ENCODE measurements around the gene BCL2A1. TPM values are rescaled to one million over a fixed set of nuclear protein-coding genes. Genes with fewer than 3 reads are reported as not detected.

BCL2A1 gene
- 0.92 TPM for polyA plus RNA-seq (2012; ENCODE audit: insufficient read length, low read depth)

DNA sequence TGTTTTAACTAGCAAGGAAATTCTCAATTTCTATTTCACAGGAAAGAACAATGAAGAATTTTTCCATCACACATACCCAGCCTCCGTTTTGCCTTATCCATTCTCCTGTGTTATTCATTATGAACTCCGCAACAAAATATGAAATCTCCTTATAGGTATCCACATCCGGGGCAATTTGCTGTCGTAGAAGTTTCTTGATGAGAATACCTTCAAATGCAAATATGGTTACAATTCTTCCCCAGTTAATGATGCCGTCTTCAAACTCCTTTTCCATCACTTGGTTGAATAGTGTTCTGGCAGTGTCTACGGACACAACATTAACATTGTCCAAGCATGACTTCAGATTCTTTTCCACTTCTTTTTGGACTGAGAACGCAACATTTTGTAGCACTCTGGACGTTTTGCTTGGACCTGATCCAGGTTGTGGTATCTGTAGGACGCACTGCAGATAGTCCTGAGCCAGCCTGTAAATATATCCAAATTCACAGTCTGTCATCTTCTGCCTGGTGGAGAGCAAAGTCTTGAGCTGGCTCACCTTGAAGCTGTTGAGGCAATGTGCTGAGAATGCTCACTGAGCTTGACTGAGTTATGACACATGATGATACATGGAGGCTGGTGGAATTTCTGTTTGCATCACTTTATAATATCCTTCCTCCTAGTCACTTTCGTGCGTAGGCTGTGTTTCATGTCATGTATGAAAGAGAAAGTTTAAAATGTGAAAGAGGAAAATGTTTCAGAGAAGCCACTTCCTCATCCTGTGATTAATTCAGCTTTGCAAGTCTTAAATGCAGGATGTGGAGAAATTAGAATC is at the start of gene BCL2A1:
TSS of gene BCL2A1 (minus strand) at position 573 of the 811 bp plus-strand sequence. CDS start at position 496, 77 bp downstream.
- TF ChIP-seq, protein P1, sequence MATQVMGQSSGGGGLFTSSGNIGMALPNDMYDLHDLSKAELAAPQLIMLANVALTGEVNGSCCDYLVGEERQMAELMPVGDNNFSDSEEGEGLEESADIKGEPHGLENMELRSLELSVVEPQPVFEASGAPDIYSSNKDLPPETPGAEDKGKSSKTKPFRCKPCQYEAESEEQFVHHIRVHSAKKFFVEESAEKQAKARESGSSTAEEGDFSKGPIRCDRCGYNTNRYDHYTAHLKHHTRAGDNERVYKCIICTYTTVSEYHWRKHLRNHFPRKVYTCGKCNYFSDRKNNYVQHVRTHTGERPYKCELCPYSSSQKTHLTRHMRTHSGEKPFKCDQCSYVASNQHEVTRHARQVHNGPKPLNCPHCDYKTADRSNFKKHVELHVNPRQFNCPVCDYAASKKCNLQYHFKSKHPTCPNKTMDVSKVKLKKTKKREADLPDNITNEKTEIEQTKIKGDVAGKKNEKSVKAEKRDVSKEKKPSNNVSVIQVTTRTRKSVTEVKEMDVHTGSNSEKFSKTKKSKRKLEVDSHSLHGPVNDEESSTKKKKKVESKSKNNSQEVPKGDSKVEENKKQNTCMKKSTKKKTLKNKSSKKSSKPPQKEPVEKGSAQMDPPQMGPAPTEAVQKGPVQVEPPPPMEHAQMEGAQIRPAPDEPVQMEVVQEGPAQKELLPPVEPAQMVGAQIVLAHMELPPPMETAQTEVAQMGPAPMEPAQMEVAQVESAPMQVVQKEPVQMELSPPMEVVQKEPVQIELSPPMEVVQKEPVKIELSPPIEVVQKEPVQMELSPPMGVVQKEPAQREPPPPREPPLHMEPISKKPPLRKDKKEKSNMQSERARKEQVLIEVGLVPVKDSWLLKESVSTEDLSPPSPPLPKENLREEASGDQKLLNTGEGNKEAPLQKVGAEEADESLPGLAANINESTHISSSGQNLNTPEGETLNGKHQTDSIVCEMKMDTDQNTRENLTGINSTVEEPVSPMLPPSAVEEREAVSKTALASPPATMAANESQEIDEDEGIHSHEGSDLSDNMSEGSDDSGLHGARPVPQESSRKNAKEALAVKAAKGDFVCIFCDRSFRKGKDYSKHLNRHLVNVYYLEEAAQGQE (IDR thresholded peaks at IDR 0.05; ENCODE audit: insufficient read depth in 1 of 2, low read depth in 2 of 2, low read length in 2 of 2): no peak
- TF ChIP-seq POLR2AphosphoS5 (IDR thresholded peaks at IDR 0.05; ENCODE audit: low read depth, low read length) (no peak), TAF1 (IDR thresholded peaks at IDR 0.05; ENCODE audit: borderline replicate concordance, insufficient read depth, low read length) (no peak), SIN3A (IDR thresholded peaks at IDR 0.05; ENCODE audit: borderline replicate concordance, insufficient read depth, low read length) (no peak), FOXP2 (optimal IDR thresholded peaks at IDR 0.05; ENCODE audit: borderline replicate concordance, extremely low read depth, extremely low read length, insufficient read depth) (no peak)

DNA sequence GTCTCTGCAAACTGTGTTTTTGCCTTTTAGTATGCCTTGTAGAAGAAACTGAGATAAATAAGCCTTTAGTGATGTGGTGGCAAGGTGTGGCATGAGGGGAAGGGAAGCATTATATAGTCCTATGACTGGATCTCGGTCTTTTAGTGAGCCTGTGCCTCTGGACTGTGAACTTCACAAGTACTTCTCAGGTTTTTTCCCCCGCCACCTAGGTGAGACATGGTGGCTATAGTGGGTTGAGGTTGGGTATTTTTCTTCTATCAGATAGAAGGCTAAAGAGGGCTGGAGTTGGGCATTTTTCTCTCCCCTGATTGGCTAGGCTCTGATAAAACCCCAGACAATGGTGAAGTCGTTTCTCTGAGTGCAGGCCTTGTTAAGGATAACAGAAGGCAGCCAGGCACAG is 49.7 kb upstream of the BCL2A1 start:
- no peak for TF ChIP-seq FOXP2 (optimal IDR thresholded peaks at IDR 0.05; ENCODE audit: borderline replicate concordance, extremely low read depth, extremely low read length, insufficient read depth)
- TF ChIP-seq SIN3A (IDR thresholded peaks at IDR 0.05; ENCODE audit: borderline replicate concordance, insufficient read depth, low read length): no peak
- TF ChIP-seq TAF1 (IDR thresholded peaks at IDR 0.05; ENCODE audit: borderline replicate concordance, insufficient read depth, low read length): no peak
- TF ChIP-seq POLR2AphosphoS5 (IDR thresholded peaks at IDR 0.05; ENCODE audit: low read depth, low read length): no peak
- TF ChIP-seq, protein P1 (IDR thresholded peaks at IDR 0.05; ENCODE audit: insufficient read depth in 1 of 2, low read depth in 2 of 2, low read length in 2 of 2): no peak

DNA sequence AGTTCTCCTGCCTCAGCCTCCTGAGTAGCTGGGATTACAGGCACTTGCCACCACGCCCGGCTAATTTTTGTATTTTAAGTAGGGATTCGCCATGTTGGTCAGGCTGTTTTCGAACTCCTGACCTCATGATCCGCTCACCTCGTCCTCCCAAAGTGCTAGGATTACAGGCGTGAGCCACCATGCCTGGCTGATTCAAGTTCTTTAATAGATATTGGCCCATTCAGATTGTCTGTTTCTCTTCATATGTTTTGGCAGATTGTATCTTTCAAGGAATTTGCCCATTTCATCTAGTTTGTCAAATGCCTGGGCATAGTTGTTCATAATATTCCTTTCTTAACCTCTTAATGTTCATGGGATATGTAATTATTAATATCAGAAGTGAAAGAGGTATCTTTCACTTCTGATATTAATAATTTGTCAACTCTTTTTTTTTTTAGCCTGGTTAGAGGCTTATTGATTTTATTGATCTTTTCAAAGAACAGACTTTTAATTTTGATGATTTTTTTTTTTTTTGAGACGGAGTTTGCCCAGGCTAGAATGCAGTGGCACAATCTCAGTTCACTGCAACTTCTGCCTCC is 48.3 kb upstream of the BCL2A1 start:
- TF ChIP-seq, protein P1 (IDR thresholded peaks at IDR 0.05; ENCODE audit: insufficient read depth in 1 of 2, low read depth in 2 of 2, low read length in 2 of 2): no peak
- no peak for TF ChIP-seq FOXP2 (optimal IDR thresholded peaks at IDR 0.05; ENCODE audit: borderline replicate concordance, extremely low read depth, extremely low read length, insufficient read depth)
- TF ChIP-seq TAF1 (IDR thresholded peaks at IDR 0.05; ENCODE audit: borderline replicate concordance, insufficient read depth, low read length): no peak
- no peak for TF ChIP-seq SIN3A (IDR thresholded peaks at IDR 0.05; ENCODE audit: borderline replicate concordance, insufficient read depth, low read length)
- TF ChIP-seq POLR2AphosphoS5 (IDR thresholded peaks at IDR 0.05; ENCODE audit: low read depth, low read length): no peak

DNA sequence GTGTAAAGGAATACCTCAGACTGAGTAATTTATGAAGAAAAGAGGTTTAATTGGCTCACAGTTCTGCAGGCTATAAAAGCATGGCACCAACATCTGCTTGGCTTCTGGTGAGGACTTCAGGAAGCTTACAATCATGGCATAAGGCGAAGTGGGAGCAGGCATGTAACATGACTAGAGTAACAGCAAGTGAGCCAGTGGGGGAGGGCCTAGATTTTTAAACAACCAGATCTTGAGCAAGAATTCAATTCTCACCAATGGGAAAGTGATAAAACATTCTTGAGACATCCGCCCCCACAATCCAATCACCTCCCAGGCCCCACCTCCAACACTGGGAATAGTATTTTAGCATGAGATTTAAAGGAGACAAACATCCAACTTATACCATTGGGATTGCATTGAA is 44.2 kb upstream of the BCL2A1 start:
- TF ChIP-seq FOXP2 (optimal IDR thresholded peaks at IDR 0.05; ENCODE audit: borderline replicate concordance, extremely low read depth, extremely low read length, insufficient read depth) (no peak), SIN3A (IDR thresholded peaks at IDR 0.05; ENCODE audit: borderline replicate concordance, insufficient read depth, low read length) (no peak), POLR2AphosphoS5 (IDR thresholded peaks at IDR 0.05; ENCODE audit: low read depth, low read length) (no peak), TAF1 (IDR thresholded peaks at IDR 0.05; ENCODE audit: borderline replicate concordance, insufficient read depth, low read length) (no peak)
- TF ChIP-seq, protein P1 (IDR thresholded peaks at IDR 0.05; ENCODE audit: insufficient read depth in 1 of 2, low read depth in 2 of 2, low read length in 2 of 2): no peak

All from PFSK-1 (cell line).